ENCODE data around the gene NFATC1. TPM values are rescaled to one million over a fixed set of nuclear protein-coding genes. Genes with fewer than 3 reads are reported as not detected.
A peak's percentile ranks its signal among the peaks of the same experiment; 100 is the strongest.

NFATC1 gene
- total RNA-seq, 3 donors from 2014 or later: 10.9 to 18.0 (median 12.9) TPM

- DNase-seq (ENCODE audit: low spot score in 2 of 2): no peak
- H3K9me3 ChIP-seq: no peaks in the 10 kb centered on the region
- H3K27me3 ChIP-seq: peaks cover 0 to 8% of the 10 kb centered on the region in 2 donors
- no peak overlapping the region for H3K4me3 ChIP-seq
- peaks cover 0 to 4% of the 10 kb centered on the region in 2 donors for H3K4me1 ChIP-seq
- no peak for TF ChIP-seq POLR2AphosphoS5 (IDR thresholded peaks at IDR 0.05)
- TF ChIP-seq POLR2A (IDR thresholded peaks at IDR 0.05): no peak
- no peak for TF ChIP-seq CTCF (IDR thresholded peaks at IDR 0.05)
- H3K36me3 ChIP-seq: no peaks in the 10 kb centered on the region
- intact Hi-C loops (cut with DNase I; ENCODE audit: low total_unique reads): no loop called here
- no peak overlapping the region for H3K27ac ChIP-seq
Observed at GRCh38 chr18:79542876-79543750, 147.4 kb downstream of the NFATC1 start.

DNA sequence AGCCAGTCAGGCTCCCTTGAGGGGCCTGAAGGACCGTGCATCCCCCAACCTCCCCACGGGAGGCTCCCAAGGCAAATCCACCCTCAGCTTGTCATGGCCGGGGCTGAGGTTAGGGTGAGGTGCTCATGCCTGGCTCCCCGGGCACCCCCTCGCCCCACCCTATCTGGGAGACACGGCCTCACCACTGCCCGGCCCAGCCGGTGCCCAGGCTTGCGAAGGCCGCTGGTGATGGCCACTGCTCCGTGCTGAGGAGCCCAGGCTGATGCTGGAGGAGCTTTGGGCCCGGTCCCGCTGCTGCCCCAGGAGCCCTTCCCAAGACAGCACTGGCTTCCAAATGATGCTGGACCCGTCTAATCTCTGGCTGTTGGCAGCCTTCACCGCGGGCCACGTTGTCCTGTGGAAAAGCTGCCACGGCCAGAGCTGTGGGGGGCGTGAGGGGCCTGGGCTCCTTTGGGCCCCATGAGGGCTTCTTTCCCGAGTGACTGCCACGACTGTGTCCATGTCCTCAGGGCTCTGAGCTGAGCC lies 148.2 kb downstream of the NFATC1 start:
- Histone ChIP-seq H3K9me3 (no peaks in the 10 kb centered on the region), H3K27ac (no peak overlapping the region), H3K4me3 (no peak overlapping the region), H3K4me1 (peaks cover 0 to 4% of the 10 kb centered on the region in 2 donors), H3K27me3 (peaks cover 0 to 16% of the 10 kb centered on the region in 2 donors), H3K36me3 (no peaks in the 10 kb centered on the region)
- intact Hi-C loops (cut with DNase I; ENCODE audit: low total_unique reads): no loop called here
- no peak for DNase-seq (ENCODE audit: low spot score in 2 of 2)
- no peak for TF ChIP-seq CTCF (IDR thresholded peaks at IDR 0.05)
- TF ChIP-seq POLR2A (IDR thresholded peaks at IDR 0.05): no peak
- TF ChIP-seq POLR2AphosphoS5 (IDR thresholded peaks at IDR 0.05): no peak

- peaks cover 0 to 20% of the 10 kb centered on the region in 2 donors for H3K27me3 ChIP-seq
- no peak overlapping the region for H3K27ac ChIP-seq
- TF ChIP-seq POLR2AphosphoS5 (IDR thresholded peaks at IDR 0.05): no peak
- TF ChIP-seq POLR2A (IDR thresholded peaks at IDR 0.05): no peak
- TF ChIP-seq CTCF (IDR thresholded peaks at IDR 0.05): no peak
- no peaks in the 10 kb centered on the region for H3K36me3 ChIP-seq
- peak in 1 of 2 donors; percentile 37 for DNase-seq (ENCODE audit: low spot score in 2 of 2)
- H3K4me3 ChIP-seq: no peak overlapping the region
- intact Hi-C loops (cut with DNase I; ENCODE audit: low total_unique reads): no loop called here
- H3K9me3 ChIP-seq: no peaks in the 10 kb centered on the region
- peaks cover 0 to 4% of the 10 kb centered on the region in 2 donors for H3K4me1 ChIP-seq
Observed at GRCh38 chr18:79544386-79544963, 148.7 kb downstream of the NFATC1 start.

GRCh38 chr18:79545255-79545654 lies 149.5 kb downstream of the NFATC1 start:
- H3K36me3 ChIP-seq: no peaks in the 10 kb centered on the region
- peaks cover 0 to 20% of the 10 kb centered on the region in 2 donors for H3K27me3 ChIP-seq
- peaks cover 0 to 1% of the 10 kb centered on the region in 2 donors for H3K4me1 ChIP-seq
- H3K4me3 ChIP-seq: no peak overlapping the region
- no peak for DNase-seq (ENCODE audit: low spot score in 2 of 2)
- intact Hi-C loops (cut with DNase I; ENCODE audit: low total_unique reads): no loop called here
- H3K27ac ChIP-seq: no peak overlapping the region
- no peaks in the 10 kb centered on the region for H3K9me3 ChIP-seq
- TF ChIP-seq POLR2AphosphoS5 (IDR thresholded peaks at IDR 0.05) (no peak), POLR2A (IDR thresholded peaks at IDR 0.05) (no peak), CTCF (IDR thresholded peaks at IDR 0.05) (no peak)

DNA sequence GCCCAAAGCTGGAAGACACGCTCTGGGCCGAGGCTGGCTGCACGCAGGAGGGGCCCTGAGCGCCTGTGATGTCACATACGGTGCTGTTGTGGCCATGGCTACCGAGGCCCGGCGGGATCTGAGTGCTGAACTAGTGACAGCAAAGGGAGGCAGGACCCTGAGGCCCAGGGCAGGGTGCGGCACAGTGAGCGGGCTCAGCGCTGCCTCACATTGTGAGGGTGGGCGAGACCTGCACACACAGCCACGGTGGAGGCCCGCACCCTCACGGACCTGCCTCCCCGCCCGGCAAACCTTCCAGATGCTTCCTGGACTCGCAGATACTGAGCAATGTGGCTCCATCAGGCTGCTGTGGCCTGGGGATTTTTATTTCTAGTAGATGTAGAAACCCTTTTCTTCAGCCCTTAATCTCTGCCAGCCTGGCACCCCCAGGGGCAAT lies 150.0 kb downstream of the NFATC1 start:
- intact Hi-C loops (cut with DNase I; ENCODE audit: low total_unique reads): no loop called here
- H3K4me1 ChIP-seq: no peaks in the 10 kb centered on the region
- no peaks in the 10 kb centered on the region for H3K9me3 ChIP-seq
- peaks cover 0 to 20% of the 10 kb centered on the region in 2 donors for H3K27me3 ChIP-seq
- no peak overlapping the region for H3K4me3 ChIP-seq
- TF ChIP-seq CTCF (IDR thresholded peaks at IDR 0.05) (no peak), POLR2AphosphoS5 (IDR thresholded peaks at IDR 0.05) (no peak), POLR2A (IDR thresholded peaks at IDR 0.05) (no peak)
- H3K27ac ChIP-seq: no peak overlapping the region
- no peaks in the 10 kb centered on the region for H3K36me3 ChIP-seq
- DNase-seq (ENCODE audit: low spot score in 2 of 2): peak in 1 of 2 donors; percentile 46
